ENCODE results near the gene FAM50B.

GRCh38 chr6:3857468-3858456 lies 8.6 kb downstream of the FAM50B start:
- no peak for TF ChIP-seq CTCF (IDR thresholded peaks at IDR 0.05)
- no peak for TF ChIP-seq EZH2 (IDR thresholded peaks at IDR 0.05; ENCODE audit: borderline replicate concordance, insufficient read depth, low read depth, low read length, poor library complexity, severe bottlenecking)

Data from B cell (primary cell).